Body of pancreas (tissue), 4 donors: ENCODE measurements around the gene PTDSS2. TPM values are rescaled to one million over a fixed set of nuclear protein-coding genes. Genes with fewer than 3 reads are reported as not detected.

ENCODE experiments used
- ATAC-seq: fragments of 150-250 bp; one replicate; pipeline ENCODE4 v1.9.1; 2016
- DNase-seq, 4 donors: peaks; one replicate each; pipeline ENCODE4 v3.0.0-alpha.2; 2019
- H3K27ac ChIP-seq, 4 donors: fragments of 200-600 bp; sonication (generic); 1 replicate in 3 of 4; 2 replicates in 1 of 4; pipeline versions ENCODE4 v1.5.1 to v1.6.1; 2016 to 2019; ENCODE audit warnings: mild to moderate bottlenecking in 1 of 4, mixed read lengths in 1 of 4, moderate library complexity in 1 of 4
- H3K27me3 ChIP-seq, 2 donors: fragments of 200-600 bp; sonication (generic); one replicate each; pipeline ENCODE4 v1.6.0; 2016; ENCODE audit warnings: mild to moderate bottlenecking in 1 of 2
- H3K36me3 ChIP-seq, 2 donors: fragments of 200-600 bp; sonication (generic); replicated peaks in 1 of 2; 2 replicates each; pipeline ENCODE4 v1.5.1; 2016; ENCODE audit warnings: low read depth in 2 of 2; ENCODE audit not compliant: insufficient read depth in 1 of 2
- H3K4me1 ChIP-seq: fragments of 200-600 bp; sonication (generic); one replicate; pipeline ENCODE4 v1.6.0; 2016
- H3K4me3 ChIP-seq, 2 donors: fragments of 200-600 bp; sonication (generic); 1 replicate in 1 of 2; 2 replicates in 1 of 2; pipeline ENCODE4 v1.5.1; 2016 to 2019
- H3K9me3 ChIP-seq, 3 donors: fragments of 200-600 bp; sonication (generic); 1 replicate in 2 of 3; 2 replicates in 1 of 3; pipeline ENCODE4 v1.5.1; 2016
- CTCF ChIP-seq, 7 experiments: fragments of 450-650 bp in 4 of 7; fragments of 200-600 bp in 3 of 7; sonication (generic) in 3 of 7; IDR thresholded peaks; one replicate each; pipeline ENCODE4 v1.5.1; 2016 to 2019; ENCODE audit warnings: antibody characterized with exemption in 7 of 7
- POLR2A ChIP-seq, 3 donors: fragments of 450-650 bp; IDR thresholded peaks; one replicate each; pipeline ENCODE4 v1.6.1; 2016; ENCODE audit warnings: antibody characterized with exemption in 3 of 3, mild to moderate bottlenecking in 2 of 3
- WGBS, 2 donors: methylation state at CpG; one replicate each; pipeline ENCODE4 v1.1.5; 2017; 5-methylcytosine and 5-hydroxymethylcytosine counted together
- intact Hi-C: fragments of 100-400 bp; cut with DNase I; formaldehyde crosslinking; loops from one replicate; pipeline ENCODE4 v1.15.1; 2023
- total RNA-seq, 2 donors: library from RNA; depleted of rRNA; stranded (reverse); fragments of >200 nt; gene quantifications; one replicate each; pipeline ENCODE4 v1.1.0, GENCODE V29; 2016

Gene PTDSS2
- total RNA-seq, 2 donors from 2014 or later, result 17.4 to 93.3 TPM

GRCh38 chr11:488992-489391 lies 38.9 kb downstream of the PTDSS2 start:
- no peak overlapping the region for H3K27ac ChIP-seq
- peaks cover 0 to 4% of the 10 kb centered on the region in 2 donors for H3K36me3 ChIP-seq
- DNase-seq (no peak), ATAC-seq (no peak)
- no peak overlapping the region for H3K4me3 ChIP-seq
- no peaks in the 10 kb centered on the region for H3K9me3 ChIP-seq
- intact Hi-C loops, result no loop called here
- H3K27me3 ChIP-seq, result no peaks in the 10 kb centered on the region
- no peak for TF ChIP-seq POLR2A (IDR thresholded peaks at IDR 0.05)
- no peak for TF ChIP-seq CTCF (IDR thresholded peaks at IDR 0.05)
- 90 to 95% methylated on average over 9 to 12 of the region's 19 CpGs for WGBS, 2 donors
- no peaks in the 10 kb centered on the region for H3K4me1 ChIP-seq

- DNase-seq, result no peak
- no peaks in the 10 kb centered on the region for H3K27me3 ChIP-seq
- no peak for TF ChIP-seq POLR2A (IDR thresholded peaks at IDR 0.05)
- no peak overlapping the region for H3K4me3 ChIP-seq
- H3K9me3 ChIP-seq, result no peaks in the 10 kb centered on the region
- ATAC-seq, result no peak
- H3K27ac ChIP-seq, result no peak overlapping the region
- WGBS, 2 donors, result 91 to 94% methylated on average over 9 to 37 of the region's 37 CpGs
- H3K36me3 ChIP-seq, result peaks cover 0 to 9% of the 10 kb centered on the region in 2 donors
- intact Hi-C loops, result no loop called here
- no peaks in the 10 kb centered on the region for H3K4me1 ChIP-seq
Observed at GRCh38 chr11:489610-490185, 39.6 kb downstream of the PTDSS2 start.

GRCh38 chr11:490186-490929 lies 40.3 kb downstream of the PTDSS2 start:
- Histone ChIP-seq H3K9me3 (no peaks in the 10 kb centered on the region), H3K4me1 (no peaks in the 10 kb centered on the region), H3K27me3 (no peaks in the 10 kb centered on the region), H3K27ac (no peak overlapping the region), H3K4me3 (no peak overlapping the region), H3K36me3 (peaks cover 0 to 11% of the 10 kb centered on the region in 2 donors)
- ATAC-seq, result no peak
- intact Hi-C loops, result no loop called here
- DNase-seq, result no peak
- WGBS, 2 donors, result 87 to 90% methylated on average over 22 to 29 of the region's 38 CpGs
- TF ChIP-seq CTCF (IDR thresholded peaks at IDR 0.05) (no peak), POLR2A (IDR thresholded peaks at IDR 0.05) (no peak)

- Histone ChIP-seq H3K36me3 (peaks cover 0 to 11% of the 10 kb centered on the region in 2 donors), H3K4me1 (no peaks in the 10 kb centered on the region), H3K27me3 (no peaks in the 10 kb centered on the region), H3K27ac (no peak overlapping the region), H3K4me3 (no peak overlapping the region), H3K9me3 (no peaks in the 10 kb centered on the region)
- ATAC-seq, result no peak
- intact Hi-C loops, result no loop called here
- TF ChIP-seq CTCF (IDR thresholded peaks at IDR 0.05) (no peak), POLR2A (IDR thresholded peaks at IDR 0.05) (no peak)
- DNase-seq, result no peak
- 92 to 93% methylated on average over 7 to 15 of the region's 15 CpGs for WGBS, 2 donors
Observed at GRCh38 chr11:490930-491260, 40.8 kb downstream of the PTDSS2 start.

GRCh38 chr11:491358-491757 lies 41.3 kb downstream of the PTDSS2 start:
- Histone ChIP-seq H3K4me3 (no peak overlapping the region), H3K36me3 (peaks cover 0 to 11% of the 10 kb centered on the region in 2 donors), H3K9me3 (no peaks in the 10 kb centered on the region), H3K27ac (no peak overlapping the region), H3K27me3 (no peaks in the 10 kb centered on the region), H3K4me1 (no peaks in the 10 kb centered on the region)
- ATAC-seq (no peak), DNase-seq (no peak)
- 68 to 86% methylated on average over 3 to 5 of the region's 7 CpGs for WGBS, 2 donors
- no peak for TF ChIP-seq POLR2A (IDR thresholded peaks at IDR 0.05)
- TF ChIP-seq CTCF (IDR thresholded peaks at IDR 0.05), result no peak
- intact Hi-C loops, result no loop called here
